KBM-7 (cell line): ENCODE data around the gene AKIRIN2.

Experiments
- DNase-seq: peaks from one replicate; pipeline ENCODE4 v3.0.0-alpha.2; 2015
- in situ Hi-C: fragments of 300-500 bp; cut with MboI; formaldehyde crosslinking; loops from 2 replicates; pipeline ENCODE4 v1.14.3; 2020; ENCODE audit warnings: low sequenced_read_pairs, low pct_unique_long_range_greater_than_20kb, mixed read lengths

AKIRIN2 gene

GRCh38 chr6:87628424-87628823 is 73.6 kb downstream of the AKIRIN2 start:
- in situ Hi-C loops, result no loop called here
- DNase-seq, result no peak
